Forelimb muscle (tissue), 1 donor: Measurements from ENCODE around the gene IFI16. TPM values are rescaled to one million over a fixed set of nuclear protein-coding genes. Genes with fewer than 3 reads are reported as not detected.
A peak's percentile ranks its signal among the peaks of the same experiment; 100 is the strongest.

Source experiments
- DNase-seq: peaks from one replicate; pipeline ENCODE4 v3.0.0-alpha.2; 2013; ENCODE audit warnings: low read depth
- polyA plus RNA-seq: library from polyadenylated mRNA; unstranded; fragments of 120-200 nt; gene quantifications from one replicate; pipeline ENCODE4 v1.2.1, GENCODE V29; 2013; ENCODE audit not compliant: insufficient read length

Gene IFI16
- polyA plus RNA-seq, 1 donor: 28.6 TPM

- DNase-seq: no peak
Measured at GRCh38 chr1:159065106-159065505, 55.4 kb downstream of the IFI16 start.

- no peak for DNase-seq
Measured at GRCh38 chr1:159066108-159066507, 56.4 kb downstream of the IFI16 start.

DNA sequence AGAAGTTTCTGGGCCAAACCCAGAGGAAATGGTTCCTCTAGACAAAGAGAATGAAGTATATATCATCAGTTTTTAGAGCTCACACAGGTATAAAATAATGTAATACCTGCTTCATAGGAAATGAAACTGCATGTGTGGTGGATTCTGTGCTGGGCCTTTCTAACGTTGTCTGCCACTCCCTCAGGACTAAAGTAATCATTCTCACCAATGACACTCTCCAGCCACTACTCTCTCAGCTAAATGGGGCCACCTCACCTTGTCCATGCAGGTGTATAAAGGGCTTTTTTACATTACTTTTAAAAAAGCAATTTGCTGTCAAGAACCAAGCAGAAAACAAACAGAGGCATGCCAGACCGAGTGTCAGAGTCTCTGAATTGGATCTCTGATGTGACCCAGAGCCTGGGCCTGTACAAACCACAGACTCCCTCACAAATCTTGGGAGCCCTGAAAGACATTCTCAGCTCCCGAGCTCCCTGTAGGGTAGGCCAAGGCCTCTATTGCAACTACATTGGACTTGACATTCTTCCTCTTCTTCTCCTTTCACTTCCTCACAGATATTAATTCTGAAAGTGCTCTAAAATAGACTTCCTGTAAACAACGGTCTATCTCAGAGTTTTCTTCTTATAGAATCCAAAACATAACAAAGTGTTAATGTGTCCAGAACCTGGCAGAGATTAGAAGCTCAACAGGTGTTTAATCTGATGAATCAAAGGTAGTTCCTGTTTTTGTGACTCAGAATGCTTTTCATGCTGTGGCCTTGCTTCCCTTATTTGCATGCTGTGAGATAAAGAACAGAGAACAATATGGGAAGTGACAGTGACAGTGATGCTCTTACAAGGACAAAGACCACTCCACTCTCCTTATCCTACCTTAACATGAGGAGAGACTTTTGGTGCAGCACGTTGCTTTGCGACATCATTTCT, 58.3 kb downstream of the IFI16 start:
- DNase-seq: no peak

DNA sequence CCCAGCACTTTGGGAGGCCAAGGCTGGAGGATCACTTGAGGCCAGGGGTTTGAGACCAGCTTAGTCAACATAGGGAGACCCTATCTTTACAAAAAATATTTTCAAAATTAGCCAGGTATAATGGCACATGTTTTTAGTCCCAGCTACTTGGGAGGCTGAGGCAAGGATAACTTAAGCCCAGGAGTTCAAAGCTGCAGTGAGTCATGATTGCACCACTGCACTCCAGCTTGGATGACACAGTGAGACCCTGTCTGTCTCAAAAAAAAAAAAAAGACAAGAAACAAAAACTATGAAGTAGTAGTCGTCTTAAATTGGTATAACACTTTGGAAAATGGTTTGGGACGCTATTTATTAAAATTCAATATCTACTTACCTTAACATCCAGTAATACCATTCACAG, 59.2 kb downstream of the IFI16 start:
- DNase-seq: no peak

DNA sequence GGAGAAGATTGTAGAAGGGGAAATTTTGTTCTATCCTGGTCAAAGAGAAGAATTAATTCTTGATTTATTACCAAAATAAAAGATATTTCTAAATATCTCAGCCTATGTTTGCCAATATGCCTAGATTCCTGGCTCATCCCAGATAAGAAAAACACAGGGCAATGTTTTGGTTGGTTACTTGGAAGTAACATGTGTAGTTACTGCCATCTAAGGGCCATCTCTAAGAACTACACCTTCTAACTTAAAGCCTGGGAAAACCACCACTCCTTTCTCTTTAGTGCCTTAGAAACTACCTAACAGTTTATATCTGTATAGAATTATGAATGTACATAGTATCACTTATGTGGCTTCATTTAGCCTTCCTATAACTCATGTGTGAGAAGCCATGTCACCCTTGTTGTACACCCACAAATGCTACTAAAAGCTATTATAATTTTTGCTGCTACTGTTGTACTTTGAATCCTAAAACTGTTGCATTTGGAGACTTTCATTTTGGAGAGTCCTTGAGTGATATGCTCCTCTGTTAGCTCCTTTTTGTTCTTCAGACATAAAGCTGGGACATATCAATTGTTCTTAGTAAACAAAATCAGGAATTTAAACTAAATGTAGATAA, 62.4 kb downstream of the IFI16 start:
- peak; percentile 39 for DNase-seq

DNA sequence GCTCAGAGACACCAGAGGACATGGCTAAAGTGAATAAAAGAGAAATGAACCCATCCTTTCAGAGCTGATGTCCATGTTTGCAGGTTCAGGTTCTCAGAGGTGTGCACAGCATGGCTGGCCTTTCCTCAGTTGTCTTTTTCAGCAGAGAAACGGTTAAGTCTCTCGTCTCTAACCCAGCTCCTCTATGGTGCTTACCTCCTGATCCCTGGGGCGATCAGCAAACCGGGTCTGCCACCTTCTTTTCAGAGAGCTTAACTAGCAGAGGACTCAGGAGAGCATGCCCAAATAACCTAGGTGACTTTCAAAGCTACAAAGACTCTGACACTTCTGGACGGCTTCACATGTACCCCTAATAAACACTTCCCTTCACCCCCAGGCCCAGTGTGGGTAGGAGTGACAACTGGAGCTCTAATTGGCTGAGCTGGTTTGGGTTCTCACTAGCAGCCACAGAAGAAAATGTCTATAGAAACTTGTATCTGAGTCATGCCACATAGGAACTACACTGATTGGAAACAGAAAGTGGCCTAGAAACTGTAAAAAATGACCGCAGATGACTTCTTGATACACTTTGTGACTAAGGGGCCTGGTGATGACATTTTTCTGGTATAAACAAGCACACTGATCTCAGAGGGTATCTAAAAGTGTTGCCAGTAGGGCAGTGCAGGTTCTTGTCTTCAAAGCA, 66.9 kb downstream of the IFI16 start, which contains the start of gene AIM2:
Gene AIM2, minus strand, starts transcription at position 329 of the 682 bp plus-strand sequence. CDS start 3,267 bp downstream, outside the sequence.
- no peak for DNase-seq

DNA sequence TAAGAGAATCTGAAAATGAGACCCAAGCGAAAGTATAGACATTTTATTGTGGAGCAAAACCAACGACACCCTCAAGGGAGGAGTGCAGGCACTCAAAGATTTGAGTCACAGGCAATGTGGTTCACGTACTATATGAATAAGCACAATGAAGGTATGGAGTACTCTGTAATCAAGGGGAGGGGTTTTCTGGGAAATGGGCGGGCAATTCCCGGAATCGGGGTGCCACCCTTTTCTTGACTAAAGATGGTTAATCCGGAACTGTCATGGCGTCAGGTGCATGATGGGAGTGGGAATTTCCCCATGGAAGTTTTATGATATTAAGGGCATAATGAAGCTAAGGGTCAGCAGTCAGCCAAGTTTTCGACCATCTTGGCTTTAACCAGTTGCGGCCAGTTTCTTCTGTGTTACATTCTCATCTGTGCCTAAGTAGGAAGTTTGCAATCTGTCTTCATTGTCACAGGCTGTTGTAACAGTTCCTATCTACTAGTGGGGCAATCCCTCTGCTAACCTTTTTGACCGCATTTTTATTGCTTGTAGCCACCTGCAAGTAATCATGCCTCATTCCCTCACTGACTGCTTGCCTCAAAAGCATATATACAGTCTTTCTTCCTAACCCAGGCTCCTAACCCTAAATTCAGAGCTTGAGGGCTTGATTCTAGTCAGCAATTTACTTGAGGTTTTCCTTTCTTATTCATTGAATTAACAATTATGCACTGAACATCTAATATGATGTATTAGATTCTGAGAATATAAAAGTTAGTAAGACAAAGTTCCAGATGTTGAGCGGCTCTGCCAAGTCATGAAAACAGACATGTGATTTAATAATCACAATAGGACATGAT, 67.6 kb downstream of the IFI16 start:
- no peak for DNase-seq

- DNase-seq: no peak
Measured at GRCh38 chr1:159079525-159079924, 69.8 kb downstream of the IFI16 start.

- no peak for DNase-seq
Measured at GRCh38 chr1:159081626-159082025, 71.9 kb downstream of the IFI16 start.

DNA sequence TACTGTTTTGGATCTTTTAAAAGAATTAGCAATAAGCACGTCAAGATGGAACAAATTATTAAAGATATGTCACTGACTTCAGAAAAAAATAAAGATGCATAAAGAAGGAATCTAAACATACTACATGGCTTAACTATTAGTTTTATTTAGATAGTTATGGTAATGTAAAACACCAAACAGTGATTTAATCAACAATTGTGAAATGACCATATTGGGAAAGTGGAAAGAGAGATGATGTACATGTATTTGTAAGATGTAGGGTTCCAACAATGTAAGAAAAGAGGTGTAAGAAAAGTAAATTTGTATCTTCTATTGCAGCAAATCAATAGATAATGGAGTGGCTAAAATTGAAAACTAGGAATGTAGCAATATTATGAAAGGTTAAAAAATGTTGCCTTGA, 73.3 kb downstream of the IFI16 start:
- no peak for DNase-seq

DNA sequence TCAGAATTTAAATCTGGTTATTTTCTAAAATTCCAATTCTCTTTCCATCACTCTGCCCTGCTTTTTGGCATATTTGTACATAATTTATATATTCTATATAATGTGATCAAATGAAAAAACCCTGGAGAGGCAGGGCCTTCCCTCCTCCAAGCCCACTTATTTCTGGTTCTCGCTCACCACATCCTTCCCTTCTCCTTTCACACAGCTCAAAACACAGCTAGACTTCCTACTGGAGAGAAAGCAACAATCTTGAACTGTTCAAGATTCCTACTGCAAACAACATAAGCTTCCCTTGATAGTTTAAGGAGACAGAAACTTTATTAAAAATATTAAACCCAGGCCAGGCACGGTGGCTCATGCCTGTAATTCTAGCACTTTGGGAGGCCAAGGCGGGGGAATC, 74.4 kb downstream of the IFI16 start:
- no peak for DNase-seq

DNA sequence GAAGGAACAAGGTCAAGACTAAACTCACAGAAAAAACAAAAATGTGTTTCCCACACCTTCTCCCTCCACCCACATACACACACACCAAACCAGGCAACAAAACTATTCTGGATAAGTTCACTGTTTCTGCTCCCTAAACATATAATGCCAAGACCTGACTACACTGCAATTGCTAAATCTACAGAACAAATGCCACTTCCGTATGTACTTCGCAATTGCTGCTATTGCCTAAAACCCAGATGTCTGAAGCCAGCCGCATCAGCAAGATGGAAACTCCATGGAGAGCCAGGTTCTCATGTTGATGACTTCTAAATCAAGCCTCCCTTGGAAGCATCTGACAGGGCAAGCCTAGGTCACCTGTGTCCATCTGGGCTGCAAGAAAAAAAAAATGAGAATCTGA, 75.2 kb downstream of the IFI16 start:
- DNase-seq: no peak

DNA sequence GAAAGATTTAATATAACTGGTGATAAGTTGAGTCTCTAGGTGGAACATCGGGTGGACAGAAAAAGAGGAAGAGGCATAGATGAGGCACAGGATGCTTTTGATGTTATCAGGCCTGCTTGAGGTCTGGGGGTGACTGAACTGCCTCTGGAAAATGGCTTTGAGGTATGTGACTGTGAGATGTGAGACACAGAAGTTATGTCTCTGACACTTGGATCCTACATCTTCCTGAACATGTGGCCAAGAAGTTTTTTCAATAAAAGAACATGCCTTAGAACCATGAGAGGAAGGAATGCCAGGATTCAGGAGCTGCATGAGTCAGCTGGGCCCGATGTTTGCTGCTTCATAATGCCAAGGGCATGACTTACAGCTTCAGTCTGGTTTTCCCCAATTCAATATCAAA, 78.3 kb downstream of the IFI16 start:
- DNase-seq: no peak

- DNase-seq: no peak
Measured at GRCh38 chr1:159088546-159089183, 79.0 kb downstream of the IFI16 start.

DNA sequence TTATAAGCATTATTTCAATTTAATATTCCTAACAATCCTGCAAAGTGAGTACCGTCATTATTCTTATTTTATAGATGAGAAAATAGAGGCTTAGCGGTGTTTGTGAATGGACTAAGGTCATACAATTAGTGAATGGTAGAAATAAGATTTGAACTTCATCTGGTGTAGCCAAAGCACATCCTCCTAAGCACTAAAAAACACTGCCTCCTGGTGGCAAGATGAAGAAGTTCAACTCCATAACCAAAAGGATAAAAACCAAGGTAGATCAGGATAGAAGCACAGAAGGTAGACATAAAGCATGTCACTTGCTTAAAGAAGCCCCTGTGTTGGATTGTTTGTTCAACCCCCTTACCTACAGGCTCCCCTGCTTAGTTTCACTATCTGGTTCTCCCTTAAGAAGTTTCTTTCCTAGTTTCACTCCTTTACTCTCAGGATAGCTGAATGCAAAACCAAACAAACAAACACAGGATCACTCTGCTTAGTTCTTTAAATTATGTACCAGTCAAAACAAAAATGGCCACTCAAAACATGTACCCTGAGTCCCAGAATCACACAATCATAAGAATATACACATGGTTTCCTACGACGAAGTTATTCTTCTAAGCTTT, 79.6 kb downstream of the IFI16 start:
- no peak for DNase-seq

- no peak for DNase-seq
Measured at GRCh38 chr1:159090286-159091179, 80.8 kb downstream of the IFI16 start.

GRCh38 chr1:159091180-159091560, 81.5 kb downstream of the IFI16 start:
- DNase-seq: no peak

DNA sequence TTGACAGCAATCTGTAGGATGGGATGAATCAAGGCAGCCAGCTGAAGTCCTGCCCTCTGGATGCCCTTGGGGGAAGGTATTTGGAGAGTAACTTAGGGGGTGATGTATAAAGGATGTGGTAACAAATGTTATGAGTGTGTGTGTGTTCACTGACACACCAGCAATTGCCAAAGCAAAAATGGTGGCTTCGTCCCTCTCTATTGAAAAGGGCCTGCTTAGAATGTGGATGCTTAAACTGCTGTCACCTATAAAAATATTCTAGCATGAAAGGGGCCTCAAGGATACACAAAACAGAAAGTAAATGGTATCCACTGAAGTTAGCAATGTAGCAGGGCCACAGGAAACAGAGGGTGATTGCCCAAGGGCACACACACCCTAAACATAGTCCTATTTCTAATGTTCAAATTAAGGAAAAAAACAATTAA, 81.9 kb downstream of the IFI16 start:
- no peak for DNase-seq

GRCh38 chr1:159092036-159092760, 82.5 kb downstream of the IFI16 start:
- no peak for DNase-seq
